Neural cell (in vitro differentiated cells): ENCODE results near the gene MYRF.

Experiments used
- EP300 ChIP-seq: fragments of 450-650 bp; conservative IDR thresholded peaks from 2 replicates; pipeline ENCODE4 v1.6.1; 2014; ENCODE audit warnings: antibody characterized with exemption, mild to moderate bottlenecking, moderate library complexity; ENCODE audit not compliant: poor library complexity, severe bottlenecking
- EZH2 ChIP-seq: fragments of 200-600, 300-800 bp; shearing (Covaris generic), sonication (generic); IDR thresholded peaks from 2 replicates; pipeline ENCODE4 v1.6.1; 2014; ENCODE audit warnings: antibody characterized with exemption, low read length, borderline replicate concordance, mild to moderate bottlenecking; ENCODE audit not compliant: insufficient read depth, poor library complexity, severe bottlenecking
- MXI1 ChIP-seq: fragments of 450-650 bp; conservative IDR thresholded peaks from 2 replicates; pipeline ENCODE4 v1.6.1; 2014; ENCODE audit warnings: antibody characterized with exemption, mild to moderate bottlenecking; ENCODE audit not compliant: poor library complexity, severe bottlenecking
- POLR2AphosphoS5 ChIP-seq: IDR thresholded peaks from 2 replicates; pipeline ENCODE4 v1.6.1; 2012
- TAF1 ChIP-seq: IDR thresholded peaks from 2 replicates; pipeline ENCODE4 v1.6.1; 2012; ENCODE audit warnings: low read depth
- TF ChIP-seq, protein P1 (sequence below): IDR thresholded peaks from 2 replicates; pipeline ENCODE4 v1.6.1; 2012; ENCODE audit warnings: borderline replicate concordance
- TF ChIP-seq, protein P2 (sequence below): fragments of 450-650 bp; IDR thresholded peaks from 2 replicates; pipeline ENCODE4 v1.5.1; 2014; ENCODE audit warnings: antibody characterized with exemption, mild to moderate bottlenecking, moderate library complexity; ENCODE audit not compliant: poor library complexity, severe bottlenecking

DNA sequence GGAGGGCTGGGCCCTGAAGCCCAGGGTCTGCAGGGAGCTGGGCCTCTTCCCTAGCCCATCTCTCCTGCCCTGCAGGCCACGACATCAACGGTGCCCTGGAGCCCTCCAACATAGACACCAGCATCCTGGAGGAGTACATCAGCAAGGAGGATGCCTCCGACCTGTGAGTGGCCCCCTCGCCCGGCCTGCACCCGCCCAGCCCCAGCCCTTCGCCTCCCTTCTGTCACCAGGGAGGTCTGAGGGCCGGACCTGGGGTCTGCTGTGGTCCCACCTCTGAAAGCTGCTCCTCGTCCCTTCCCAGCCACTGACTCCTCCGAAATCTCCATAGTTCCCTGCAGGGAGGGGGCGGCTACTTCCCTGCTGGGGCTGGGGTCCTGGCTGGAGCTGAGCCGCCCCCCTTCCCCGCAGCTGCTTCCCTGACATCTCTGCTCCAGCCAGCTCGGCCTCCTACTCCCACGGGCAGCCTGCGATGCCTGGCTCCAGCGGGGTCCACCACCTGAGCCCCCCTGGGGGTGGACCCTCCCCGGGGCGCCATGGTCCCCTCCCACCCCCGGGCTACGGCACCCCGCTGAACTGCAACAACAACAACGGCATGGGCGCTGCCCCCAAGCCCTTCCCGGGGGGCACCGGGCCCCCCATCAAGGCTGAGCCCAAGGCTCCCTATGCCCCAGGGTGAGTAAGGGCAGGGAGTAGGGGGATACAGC is 13.3 kb downstream of the MYRF start:
- TF ChIP-seq, protein P1, sequence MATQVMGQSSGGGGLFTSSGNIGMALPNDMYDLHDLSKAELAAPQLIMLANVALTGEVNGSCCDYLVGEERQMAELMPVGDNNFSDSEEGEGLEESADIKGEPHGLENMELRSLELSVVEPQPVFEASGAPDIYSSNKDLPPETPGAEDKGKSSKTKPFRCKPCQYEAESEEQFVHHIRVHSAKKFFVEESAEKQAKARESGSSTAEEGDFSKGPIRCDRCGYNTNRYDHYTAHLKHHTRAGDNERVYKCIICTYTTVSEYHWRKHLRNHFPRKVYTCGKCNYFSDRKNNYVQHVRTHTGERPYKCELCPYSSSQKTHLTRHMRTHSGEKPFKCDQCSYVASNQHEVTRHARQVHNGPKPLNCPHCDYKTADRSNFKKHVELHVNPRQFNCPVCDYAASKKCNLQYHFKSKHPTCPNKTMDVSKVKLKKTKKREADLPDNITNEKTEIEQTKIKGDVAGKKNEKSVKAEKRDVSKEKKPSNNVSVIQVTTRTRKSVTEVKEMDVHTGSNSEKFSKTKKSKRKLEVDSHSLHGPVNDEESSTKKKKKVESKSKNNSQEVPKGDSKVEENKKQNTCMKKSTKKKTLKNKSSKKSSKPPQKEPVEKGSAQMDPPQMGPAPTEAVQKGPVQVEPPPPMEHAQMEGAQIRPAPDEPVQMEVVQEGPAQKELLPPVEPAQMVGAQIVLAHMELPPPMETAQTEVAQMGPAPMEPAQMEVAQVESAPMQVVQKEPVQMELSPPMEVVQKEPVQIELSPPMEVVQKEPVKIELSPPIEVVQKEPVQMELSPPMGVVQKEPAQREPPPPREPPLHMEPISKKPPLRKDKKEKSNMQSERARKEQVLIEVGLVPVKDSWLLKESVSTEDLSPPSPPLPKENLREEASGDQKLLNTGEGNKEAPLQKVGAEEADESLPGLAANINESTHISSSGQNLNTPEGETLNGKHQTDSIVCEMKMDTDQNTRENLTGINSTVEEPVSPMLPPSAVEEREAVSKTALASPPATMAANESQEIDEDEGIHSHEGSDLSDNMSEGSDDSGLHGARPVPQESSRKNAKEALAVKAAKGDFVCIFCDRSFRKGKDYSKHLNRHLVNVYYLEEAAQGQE, result no peak
- TF ChIP-seq, protein P2, sequence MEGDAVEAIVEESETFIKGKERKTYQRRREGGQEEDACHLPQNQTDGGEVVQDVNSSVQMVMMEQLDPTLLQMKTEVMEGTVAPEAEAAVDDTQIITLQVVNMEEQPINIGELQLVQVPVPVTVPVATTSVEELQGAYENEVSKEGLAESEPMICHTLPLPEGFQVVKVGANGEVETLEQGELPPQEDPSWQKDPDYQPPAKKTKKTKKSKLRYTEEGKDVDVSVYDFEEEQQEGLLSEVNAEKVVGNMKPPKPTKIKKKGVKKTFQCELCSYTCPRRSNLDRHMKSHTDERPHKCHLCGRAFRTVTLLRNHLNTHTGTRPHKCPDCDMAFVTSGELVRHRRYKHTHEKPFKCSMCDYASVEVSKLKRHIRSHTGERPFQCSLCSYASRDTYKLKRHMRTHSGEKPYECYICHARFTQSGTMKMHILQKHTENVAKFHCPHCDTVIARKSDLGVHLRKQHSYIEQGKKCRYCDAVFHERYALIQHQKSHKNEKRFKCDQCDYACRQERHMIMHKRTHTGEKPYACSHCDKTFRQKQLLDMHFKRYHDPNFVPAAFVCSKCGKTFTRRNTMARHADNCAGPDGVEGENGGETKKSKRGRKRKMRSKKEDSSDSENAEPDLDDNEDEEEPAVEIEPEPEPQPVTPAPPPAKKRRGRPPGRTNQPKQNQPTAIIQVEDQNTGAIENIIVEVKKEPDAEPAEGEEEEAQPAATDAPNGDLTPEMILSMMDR, result no peak
- TF ChIP-seq EZH2 (no peak), POLR2AphosphoS5 (no peak), MXI1 (no peak), TAF1 (no peak), EP300 (no peak)
